Islet of Langerhans (tissue), 1 donor: Measurements from ENCODE around the gene UNC50.
"Not testable (repeated sequence)": the region's sequence is repeated elsewhere in the genome, so short reads cannot be mapped to it uniquely, and the experiment has no call there.

Experiments
- FAIRE-seq: peaks from one replicate; lab custom pipeline; 2011; peaks lifted over from hg19 to GRCh38; lab: Jason Lieb, UNC

The UNC50 gene

DNA sequence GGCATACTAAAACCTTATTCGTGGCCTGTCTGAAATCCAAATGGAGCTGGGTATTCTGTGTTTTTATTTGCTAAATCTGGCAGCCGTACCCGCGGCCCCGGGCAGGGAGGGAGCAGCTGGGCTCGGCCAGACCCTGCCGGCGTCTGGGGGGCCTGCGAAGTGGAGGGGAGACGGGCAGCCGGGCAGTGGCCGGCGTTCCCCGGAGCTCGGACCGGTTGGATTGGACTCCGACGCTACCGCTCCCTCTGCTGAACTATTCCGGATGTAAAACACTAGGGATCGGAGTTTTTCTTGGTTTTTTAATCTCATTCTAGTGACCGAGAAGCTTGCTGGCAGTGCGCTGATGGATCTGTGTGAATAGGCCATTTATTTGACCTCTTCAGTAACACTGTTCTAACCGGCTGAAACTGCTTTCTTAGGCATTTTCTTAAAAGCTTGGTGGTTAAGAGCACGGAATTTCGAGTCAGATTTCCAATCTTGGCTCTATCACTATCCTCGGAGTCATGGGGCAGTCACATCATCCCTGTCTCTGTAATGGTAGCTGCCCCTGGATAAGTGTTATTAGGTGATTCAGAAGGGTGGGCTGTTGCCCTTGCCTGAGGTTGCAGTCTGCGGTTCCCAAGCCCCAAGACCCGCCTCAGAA is 694 bp downstream of the UNC50 start:
- no peak for FAIRE-seq

DNA sequence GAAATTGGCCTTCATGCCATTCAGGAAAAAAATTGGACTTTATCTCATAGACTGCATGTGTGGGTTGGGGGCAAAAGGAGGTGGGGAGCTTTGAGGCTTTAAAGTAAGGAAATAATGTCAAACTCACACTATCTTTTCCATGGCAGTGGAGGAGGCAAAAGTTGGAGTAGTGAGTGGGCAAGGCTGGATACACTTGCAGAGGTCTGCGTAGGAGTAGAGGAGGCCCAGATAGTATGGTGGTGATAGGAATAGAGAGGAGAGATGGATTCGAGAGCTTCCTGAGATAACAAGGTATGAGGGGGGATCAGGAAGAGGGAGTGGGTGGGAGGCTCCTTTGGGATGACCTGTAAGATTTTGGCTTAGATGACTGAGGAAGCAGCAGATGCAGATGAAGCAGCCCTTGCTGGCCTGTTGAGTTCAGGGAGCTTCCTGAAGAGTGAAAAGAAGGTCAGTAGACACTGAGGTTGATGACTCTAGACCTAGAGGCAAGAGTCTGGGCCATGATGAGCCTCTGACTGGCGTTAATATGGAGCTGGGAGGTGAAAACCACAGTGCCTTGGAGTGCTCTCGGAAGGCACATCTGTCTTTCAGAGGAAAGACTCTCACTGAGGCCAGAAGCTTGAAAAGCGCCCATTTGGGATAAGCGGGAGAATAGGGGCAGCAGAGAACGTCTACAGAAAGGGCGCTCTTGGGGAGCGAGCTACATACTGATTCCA is 5.8 kb downstream of the UNC50 start:
- no peak for FAIRE-seq

DNA sequence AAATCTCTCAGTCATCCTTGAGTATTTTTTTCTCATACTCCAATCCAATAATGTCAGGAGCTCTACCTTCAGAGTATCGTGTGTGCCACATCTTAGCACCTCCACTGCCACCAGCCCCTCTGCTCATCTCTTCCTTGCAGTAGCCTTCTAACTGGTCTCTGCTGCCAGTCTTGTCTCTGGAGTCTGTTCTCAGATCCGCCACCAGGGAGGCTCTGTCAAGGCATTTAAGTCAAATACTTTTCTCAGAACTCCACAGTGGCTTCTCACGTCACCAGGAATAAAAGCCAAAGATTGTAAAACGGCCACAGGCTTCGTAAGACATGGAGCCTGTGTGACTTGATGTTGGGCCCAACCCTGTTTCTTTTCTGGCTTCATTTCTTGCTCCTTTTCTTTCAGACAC is 7.1 kb downstream of the UNC50 start:
- FAIRE-seq = no peak

DNA sequence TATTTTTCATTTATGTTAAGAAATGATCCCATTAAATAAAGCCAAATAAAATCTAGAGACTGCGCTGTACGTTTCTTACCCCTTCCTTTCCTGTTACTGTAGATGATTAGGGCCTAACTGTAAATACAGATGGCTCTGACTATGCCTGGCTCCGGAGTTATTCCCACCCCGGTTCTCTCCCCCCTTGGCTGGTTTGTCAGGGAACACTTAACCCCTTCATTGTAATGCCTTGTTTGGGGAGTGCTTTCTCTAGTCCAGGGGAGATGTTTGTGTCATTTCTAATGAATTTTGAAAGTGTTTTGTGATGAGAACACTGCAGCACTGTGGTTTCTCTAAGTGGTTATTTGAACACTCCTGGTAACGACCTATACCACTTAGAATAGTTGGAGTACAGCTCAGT is 8.8 kb downstream of the UNC50 start:
- no peak for FAIRE-seq

DNA sequence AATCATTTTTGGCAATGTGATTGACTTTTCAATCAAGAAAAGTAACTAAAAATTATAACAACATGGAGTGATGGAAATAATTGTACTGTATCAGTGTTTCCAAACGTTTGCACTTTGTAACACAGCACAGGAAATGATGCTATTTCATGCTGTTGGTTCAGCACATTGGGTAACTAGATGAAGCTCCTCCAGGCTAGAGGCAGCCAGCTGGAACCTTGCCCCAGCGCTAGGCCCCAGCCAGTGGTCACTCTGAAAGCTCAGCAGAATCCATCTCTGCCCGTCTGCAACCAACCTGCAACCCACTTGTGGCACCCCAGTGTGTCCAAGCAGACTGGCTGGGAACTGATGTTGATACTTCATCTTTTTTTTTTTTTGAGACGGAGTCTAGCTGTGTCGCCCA is 15.3 kb downstream of the UNC50 start:
- FAIRE-seq = no peak

DNA sequence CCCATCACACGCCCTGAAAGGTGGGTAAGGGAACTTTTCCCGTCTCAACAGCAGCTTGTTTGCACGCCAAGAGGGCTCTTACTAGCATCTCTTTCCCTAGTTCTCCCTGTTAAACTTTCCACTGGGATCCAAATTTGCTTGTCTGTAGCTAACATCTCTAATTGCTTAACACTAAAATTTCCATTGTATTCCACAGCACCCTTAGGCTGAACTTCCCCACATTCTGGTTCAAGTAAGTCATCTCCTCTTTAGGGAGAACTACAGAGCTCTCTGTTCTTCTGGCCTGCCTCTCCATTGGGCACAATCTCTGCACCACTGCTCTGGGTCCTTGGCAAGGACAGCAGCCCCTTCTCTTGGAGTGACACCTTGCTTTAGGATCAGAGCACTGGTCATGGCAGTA is 24.0 kb downstream of the UNC50 start:
- FAIRE-seq = no peak

DNA sequence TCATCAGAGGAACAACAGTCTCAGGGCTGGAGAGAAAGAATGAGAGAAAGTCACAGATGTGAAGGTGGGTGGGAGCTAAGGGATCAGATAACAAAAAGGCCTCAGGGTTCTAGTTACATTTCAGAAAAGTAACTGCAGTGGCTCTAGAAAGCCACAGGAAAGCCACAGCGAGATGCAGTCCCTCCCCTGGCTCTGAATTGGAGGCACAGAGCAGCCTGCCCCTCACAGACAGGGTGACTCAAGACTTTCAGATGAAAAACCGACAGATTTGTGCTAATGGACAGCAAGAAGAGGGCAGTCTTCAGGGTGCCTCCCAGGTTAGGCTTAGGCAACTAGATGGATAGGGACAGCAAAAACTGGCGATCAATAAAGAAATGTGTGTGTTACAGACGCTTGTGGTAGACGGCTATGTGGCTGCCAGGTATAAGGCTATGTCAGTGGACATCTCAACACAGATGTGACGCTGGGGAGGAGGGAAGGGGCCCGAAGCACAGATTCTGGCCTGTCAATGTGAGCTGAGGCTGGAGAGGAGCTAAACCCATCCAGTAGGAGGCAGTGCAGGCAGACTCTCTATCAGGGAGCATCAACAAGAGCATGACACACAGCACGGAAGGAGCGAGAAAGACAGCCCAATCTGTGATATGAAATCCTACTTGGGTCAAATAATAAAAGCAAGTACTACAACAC is 26.2 kb downstream of the UNC50 start:
- FAIRE-seq = no peak

DNA sequence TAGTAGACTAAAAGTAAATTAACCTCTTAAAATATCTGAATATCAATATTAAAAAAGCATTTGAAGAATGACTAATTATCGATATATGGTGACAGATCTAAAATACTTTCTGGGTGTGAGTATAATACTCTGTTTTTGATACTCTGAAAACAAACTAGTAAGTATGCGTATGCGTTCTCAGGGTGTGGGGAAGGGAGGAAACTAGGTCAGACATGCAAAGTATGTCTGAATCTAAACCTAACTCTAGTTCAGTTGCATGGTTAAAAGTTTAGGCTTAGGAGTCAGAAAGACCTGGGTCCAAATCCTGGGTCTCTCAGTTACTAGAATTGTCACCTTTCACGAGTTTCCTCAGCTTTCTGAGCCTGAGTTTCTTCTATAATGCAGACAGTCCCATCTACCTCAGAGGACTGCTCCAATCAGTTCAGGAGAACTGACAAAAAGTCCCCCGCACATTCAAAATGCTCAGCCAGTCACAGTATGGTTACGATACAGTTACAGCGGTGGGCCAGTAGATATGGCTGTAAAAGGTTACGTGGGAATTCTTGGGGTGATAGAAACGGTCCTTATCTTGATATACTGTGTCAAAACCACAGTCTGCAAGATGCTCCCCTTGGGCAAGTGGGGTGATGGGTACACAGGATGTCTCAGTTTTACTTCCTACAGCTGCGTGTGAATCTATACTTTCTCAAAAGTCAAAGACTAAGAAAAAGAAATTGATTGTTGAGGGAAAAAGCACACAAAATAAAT is 29.2 kb downstream of the UNC50 start:
- FAIRE-seq = no peak

DNA sequence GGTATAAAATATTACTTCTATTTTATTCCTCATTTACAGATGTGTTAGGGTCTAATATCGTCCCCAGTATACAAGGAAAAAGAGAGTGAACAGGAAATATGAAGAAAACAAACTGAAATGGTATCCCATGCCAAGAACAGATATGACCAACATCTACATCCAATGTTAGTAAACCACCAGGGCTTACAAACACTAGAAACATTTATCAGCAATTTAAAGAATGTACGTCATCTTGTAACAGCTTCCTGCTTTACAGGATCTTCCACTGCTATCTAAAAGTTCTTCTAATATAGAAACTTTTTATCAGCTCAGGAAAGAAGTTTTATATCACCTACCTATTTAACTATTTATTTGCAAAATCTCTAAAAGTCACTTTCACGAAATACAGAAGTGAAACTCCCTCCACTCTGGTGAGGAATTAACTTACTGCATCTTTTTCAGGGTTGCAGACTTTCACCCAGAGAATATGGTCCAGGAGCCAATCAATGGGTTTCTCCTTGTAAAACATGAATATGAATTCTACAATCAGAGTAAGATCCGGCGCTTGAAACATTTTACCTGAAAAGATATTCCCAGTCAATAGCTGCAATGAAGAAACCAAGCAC is 35.2 kb downstream of the UNC50 start:
- FAIRE-seq = no peak

DNA sequence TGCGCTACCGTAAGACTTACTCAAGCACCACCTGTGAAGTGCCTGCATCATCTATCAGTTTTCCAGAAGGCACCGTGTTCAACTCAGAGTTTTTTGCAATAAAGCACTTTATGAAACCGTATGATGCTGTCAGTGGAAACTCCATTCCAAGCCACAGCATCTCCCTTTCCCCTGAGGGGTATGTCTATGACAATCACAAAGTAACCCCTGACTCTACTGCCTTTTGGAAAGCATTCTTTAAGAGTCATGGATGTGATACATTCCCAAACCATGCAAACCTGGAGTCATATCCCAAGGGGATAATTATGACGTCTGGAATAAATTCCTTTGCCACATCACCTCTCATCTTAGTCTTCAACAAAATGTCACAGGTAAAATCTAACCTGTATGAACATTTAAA is 39.2 kb downstream of the UNC50 start:
- FAIRE-seq = no peak

DNA sequence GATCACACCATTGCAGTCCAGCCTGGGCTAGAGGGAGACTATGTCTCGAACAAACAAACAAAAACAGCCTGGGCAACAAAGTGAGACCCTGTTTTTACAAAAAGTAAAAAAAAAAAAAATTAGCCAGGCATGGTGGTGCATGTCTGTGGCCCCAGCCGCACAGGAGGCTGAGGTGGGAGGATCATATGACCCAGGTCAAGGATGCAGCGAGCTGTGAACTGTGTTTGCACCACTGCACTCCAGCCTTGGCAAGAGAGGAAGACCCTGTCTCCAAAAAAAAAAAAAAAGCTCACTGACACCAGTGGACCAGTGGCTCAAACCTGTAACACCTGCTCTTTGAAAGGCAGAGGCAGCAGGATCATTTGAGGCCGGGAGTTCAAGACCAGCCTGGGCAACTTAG is 40.1 kb downstream of the UNC50 start:
- FAIRE-seq = no peak

DNA sequence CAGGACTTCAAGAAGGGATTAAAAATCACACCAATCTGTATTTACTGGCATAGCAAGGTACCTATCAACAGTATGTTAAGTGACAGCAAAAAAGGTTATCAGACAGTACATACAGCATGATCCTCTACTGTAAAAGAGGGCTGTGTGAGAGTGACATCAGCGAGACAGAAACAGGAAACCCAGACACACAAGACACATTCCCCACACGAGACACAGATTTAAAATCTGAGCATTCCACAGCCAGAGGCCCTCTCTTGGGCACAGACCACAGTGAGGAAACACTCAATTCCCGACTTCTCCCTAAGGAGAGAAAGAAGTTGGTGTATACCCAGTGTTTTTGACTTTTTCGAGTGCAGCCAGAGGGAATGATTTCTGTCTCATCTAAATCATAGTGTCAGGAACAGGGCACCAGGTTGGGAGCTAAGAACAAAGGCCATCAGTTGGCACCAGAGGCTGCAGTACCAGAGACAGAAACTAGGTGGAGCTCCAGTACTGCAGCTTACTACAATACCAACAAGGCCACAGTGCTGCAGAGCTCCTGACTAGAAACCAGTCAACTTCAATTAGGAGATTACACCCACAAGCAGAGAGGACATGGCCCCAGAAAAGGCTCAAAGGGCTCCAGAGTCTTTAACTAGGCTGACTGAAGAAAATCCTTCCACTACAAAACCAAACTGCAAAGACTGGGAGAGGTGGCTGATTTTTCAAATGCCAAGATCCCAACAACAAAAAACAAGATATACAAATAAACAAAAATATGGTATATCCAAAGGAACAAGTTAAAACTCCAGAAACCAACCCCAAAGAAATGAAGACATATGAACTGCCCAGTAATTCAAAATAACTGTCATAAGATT is 41.0 kb downstream of the UNC50 start:
- FAIRE-seq = peak; percentile 92

DNA sequence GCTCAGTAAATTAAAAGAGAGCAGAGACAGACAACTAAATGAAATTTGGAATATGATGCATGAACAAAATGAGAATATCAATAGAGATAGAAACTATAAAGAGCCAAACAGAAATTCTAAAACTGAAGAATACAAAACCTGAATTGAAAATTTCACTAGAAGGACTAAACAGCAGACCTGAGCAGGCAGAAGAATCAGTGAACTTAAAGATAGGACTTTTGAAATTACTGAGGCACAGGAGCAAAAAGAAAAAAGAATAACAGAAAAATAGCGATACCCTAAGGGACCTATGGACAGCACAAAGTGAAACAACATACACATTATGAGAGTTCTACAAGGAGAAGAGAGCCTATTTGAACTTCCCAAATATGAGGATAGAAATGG is 41.6 kb downstream of the UNC50 start:
- FAIRE-seq = no peak

DNA sequence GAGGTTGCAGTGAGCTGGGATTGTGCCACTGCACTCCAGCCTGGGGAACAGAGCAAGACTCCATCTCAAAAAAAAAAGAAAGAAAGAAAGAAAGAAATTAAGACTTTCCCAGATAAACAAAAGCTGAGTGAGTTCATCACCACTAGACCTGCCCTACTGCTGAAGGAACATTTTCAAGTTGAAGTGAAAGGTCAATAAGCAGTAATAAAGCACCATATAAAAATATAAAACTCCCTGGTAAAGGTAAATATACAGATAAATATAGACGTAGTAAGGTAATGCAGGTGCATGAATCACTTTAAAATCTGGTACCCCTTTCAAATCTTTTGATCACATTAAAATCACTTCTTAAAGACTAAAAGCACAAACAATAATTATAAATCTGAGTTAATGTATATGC is 42.6 kb downstream of the UNC50 start:
- no peak for FAIRE-seq

DNA sequence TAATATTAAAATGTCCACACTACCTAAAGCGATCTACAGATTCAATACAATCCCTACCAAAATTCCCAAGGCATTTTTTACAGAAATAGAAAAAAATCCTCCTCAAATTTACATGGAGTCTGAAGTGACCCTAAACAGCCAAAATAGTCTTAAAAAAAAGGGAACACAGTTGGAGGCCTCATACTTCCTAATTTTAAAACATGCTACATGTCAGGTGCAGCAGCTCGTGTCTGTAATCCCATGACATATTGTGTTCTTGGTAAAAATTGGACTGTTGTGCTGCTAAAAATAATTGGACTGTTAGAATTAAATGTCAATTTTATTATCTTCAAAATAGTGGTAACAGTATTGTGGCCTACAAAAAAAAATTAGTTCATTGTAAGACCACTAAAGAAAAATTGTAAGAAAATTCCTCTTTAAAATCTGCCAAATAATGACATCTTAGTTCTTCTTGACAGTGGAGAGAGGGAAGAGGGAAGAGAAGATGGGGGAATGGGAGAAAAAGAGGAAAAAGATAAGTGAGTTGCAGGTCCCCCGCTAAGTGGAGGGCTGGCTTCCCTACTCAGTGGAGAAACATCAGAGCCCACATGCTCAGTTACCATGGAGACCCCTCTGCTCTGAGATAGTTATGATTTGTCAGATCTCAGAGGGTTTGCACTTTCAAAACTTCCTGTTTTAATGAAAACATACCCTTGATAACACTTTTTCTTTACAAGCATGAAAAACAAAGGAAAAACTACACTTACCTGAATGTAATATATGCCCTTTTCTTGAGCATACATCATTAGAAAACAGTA is 46.5 kb downstream of the UNC50 start:
- FAIRE-seq = no peak

DNA sequence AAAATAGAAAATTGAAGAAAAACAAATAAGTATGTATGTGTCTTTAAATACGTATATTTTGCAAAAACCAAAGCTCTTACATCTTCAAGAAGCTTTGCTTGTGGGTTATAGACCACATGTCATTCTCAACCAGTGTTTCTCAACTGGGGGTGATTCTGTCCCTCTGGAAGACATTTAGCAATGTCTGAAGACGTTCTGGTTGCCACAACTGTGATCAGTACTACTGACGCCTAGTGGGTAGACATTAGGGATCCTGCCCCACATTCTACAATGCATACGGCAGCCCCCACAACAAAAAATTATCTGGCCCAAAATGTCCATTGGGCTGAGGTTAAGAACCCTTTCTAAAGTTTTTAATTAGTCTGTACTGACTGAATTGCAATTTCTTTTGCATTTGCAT is 48.4 kb downstream of the UNC50 start:
- FAIRE-seq = no peak

DNA sequence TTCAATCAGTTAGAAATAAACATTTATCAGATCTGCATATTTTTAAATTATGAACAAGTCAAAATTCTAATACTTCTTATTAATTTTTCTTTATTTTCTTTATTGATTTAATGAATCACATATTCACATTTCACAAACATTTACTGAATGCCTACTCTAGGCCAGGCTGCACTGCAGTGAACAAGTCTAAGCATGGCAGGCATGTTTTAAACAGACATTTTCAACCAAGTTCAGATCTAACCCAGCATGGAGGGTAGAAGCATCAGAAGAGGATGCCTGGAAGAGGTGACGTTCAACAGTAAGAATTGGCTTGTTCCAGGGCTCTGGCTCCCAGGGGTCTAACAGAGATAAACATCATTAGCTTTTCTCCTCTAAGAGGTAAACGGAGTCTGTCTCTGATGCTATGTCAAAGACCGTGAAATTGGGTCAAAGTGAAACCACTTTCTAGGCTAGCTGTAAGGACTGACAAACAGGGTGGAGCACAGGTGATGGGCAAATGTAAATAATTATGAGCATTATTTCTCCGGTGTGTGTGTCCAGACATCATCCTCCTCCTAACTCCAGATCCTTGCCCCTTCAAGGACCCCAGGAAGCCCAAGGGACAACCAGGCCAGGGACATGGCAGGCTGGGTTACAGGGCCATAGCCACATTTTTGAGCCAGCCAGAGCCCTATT is 50.6 kb downstream of the UNC50 start:
- no peak for FAIRE-seq

DNA sequence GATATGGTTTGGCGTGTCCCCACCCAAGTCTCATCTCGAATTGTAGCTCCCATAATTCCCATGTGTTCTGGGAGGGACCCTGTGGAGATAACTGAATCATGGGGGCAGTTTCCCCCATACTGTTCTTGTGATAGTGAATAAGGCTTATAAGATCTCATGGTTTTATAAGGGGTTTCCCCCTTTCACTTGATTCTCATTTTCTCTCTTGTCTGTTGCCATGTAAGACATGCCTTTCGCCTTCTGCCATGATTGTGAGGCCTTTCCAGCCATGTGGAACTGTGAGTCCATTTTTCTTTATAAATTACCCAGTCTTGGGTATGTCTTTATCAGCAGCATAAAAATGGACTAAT is 51.1 kb downstream of the UNC50 start:
- FAIRE-seq = not testable (repeated sequence)

DNA sequence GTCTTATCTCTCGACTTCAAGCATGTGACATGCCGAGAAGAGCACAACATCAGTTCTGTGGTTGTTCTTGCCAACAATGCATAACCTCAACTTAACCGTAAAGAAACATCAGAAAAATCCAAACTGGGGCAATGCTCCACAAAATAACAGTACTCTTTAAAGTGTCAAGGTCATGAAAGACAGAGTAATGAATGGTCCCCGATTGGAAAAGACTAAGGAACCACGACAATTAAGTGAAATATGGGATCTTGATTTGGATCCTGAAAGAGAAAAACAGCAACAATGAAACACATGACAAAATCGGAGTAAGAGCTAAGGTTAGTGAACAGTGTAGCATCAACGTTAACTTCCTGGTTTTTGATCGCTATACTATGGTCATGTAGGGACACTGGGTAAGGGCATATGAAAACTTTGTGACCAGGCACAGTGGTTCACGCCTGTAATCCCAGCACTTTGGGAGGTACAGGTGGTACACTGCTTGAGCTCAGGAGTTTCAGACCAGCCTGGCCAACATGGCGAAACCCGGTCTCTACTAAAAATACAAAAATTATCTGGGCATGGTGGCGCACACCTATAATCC is 55.2 kb downstream of the UNC50 start:
- no peak for FAIRE-seq

DNA sequence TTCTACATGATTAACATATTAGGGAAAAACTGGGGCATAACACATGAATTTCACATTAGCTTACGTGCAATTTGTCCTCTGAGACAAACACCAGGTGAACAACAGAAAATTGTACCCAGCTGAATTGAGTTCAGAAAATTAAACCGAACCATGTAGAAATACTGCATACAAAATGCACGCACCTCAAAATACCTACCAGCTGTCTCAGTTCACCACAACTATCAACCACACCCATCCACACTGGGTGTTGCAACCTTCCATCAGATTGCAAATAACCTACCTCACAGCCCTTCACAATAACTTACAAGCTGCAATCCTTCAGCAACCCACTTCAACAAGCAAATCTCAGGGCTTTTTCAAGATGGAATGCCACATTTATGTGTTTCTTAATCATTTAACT is 55.9 kb downstream of the UNC50 start:
- no peak for FAIRE-seq
